ENCODE data around the gene VPS35L.

Gene VPS35L, protein sequence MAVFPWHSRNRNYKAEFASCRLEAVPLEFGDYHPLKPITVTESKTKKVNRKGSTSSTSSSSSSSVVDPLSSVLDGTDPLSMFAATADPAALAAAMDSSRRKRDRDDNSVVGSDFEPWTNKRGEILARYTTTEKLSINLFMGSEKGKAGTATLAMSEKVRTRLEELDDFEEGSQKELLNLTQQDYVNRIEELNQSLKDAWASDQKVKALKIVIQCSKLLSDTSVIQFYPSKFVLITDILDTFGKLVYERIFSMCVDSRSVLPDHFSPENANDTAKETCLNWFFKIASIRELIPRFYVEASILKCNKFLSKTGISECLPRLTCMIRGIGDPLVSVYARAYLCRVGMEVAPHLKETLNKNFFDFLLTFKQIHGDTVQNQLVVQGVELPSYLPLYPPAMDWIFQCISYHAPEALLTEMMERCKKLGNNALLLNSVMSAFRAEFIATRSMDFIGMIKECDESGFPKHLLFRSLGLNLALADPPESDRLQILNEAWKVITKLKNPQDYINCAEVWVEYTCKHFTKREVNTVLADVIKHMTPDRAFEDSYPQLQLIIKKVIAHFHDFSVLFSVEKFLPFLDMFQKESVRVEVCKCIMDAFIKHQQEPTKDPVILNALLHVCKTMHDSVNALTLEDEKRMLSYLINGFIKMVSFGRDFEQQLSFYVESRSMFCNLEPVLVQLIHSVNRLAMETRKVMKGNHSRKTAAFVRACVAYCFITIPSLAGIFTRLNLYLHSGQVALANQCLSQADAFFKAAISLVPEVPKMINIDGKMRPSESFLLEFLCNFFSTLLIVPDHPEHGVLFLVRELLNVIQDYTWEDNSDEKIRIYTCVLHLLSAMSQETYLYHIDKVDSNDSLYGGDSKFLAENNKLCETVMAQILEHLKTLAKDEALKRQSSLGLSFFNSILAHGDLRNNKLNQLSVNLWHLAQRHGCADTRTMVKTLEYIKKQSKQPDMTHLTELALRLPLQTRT

GRCh38 chr16:19555186-19555937 lies at the start of gene VPS35L:
Gene VPS35L, plus strand, starts transcription at chr16:19555703. Its CDS starts 27 bp downstream, at chr16:19555730.
- DNase-seq (ENCODE audit: low read depth, low spot score) = peak; percentile 99
- H3K36me3 ChIP-seq (ENCODE audit: insufficient read depth, insufficient read length, low read length) = peaks cover 30% of the 10 kb centered on the region
- no peaks in the 10 kb centered on the region for H3K27me3 ChIP-seq (ENCODE audit: insufficient read depth, insufficient read length)
- peak within 1 kb of the TSS; percentile 80 for H3K4me3 ChIP-seq (ENCODE audit: insufficient read length, low read depth)
- TF ChIP-seq SUZ12 (IDR thresholded peaks at IDR 0.05; ENCODE audit: extremely low read depth, insufficient read depth, insufficient read length) (no peak), ZNF274 (IDR thresholded peaks at IDR 0.05; ENCODE audit: low read depth, low read length) (no peak), YY1 (IDR thresholded peaks at IDR 0.05; ENCODE audit: insufficient read depth, insufficient read length) (peak; percentile 100)
- no peaks in the 10 kb centered on the region for H3K9me3 ChIP-seq (ENCODE audit: insufficient read depth, low read length)
- peak within 1 kb of the TSS; percentile 89 for H3K9ac ChIP-seq (ENCODE audit: insufficient read length, low read depth)
- H3K4me1 ChIP-seq (ENCODE audit: insufficient read depth, insufficient read length) = no peaks in the 10 kb centered on the region

GRCh38 chr16:19506965-19507364 lies 48.5 kb upstream of the VPS35L start:
- no peak for DNase-seq (ENCODE audit: low read depth, low spot score)
- Histone ChIP-seq H3K9ac (ENCODE audit: insufficient read length, low read depth) (no peak overlapping the region), H3K36me3 (ENCODE audit: insufficient read depth, insufficient read length, low read length) (peaks cover 69% of the 10 kb centered on the region), H3K9me3 (ENCODE audit: insufficient read depth, low read length) (no peaks in the 10 kb centered on the region), H3K4me1 (ENCODE audit: insufficient read depth, insufficient read length) (no peaks in the 10 kb centered on the region), H3K27me3 (ENCODE audit: insufficient read depth, insufficient read length) (no peaks in the 10 kb centered on the region), H3K4me3 (ENCODE audit: insufficient read length, low read depth) (no peak overlapping the region)
- TF ChIP-seq YY1 (IDR thresholded peaks at IDR 0.05; ENCODE audit: insufficient read depth, insufficient read length) (no peak), SUZ12 (IDR thresholded peaks at IDR 0.05; ENCODE audit: extremely low read depth, insufficient read depth, insufficient read length) (no peak), ZNF274 (IDR thresholded peaks at IDR 0.05; ENCODE audit: low read depth, low read length) (no peak)

- TF ChIP-seq YY1 (IDR thresholded peaks at IDR 0.05; ENCODE audit: insufficient read depth, insufficient read length) (no peak), SUZ12 (IDR thresholded peaks at IDR 0.05; ENCODE audit: extremely low read depth, insufficient read depth, insufficient read length) (no peak), ZNF274 (IDR thresholded peaks at IDR 0.05; ENCODE audit: low read depth, low read length) (no peak)
- H3K9ac ChIP-seq (ENCODE audit: insufficient read length, low read depth) = no peak overlapping the region
- H3K4me3 ChIP-seq (ENCODE audit: insufficient read length, low read depth) = no peak overlapping the region
- H3K27me3 ChIP-seq (ENCODE audit: insufficient read depth, insufficient read length) = no peaks in the 10 kb centered on the region
- H3K36me3 ChIP-seq (ENCODE audit: insufficient read depth, insufficient read length, low read length) = peaks cover 61% of the 10 kb centered on the region
- no peaks in the 10 kb centered on the region for H3K9me3 ChIP-seq (ENCODE audit: insufficient read depth, low read length)
- DNase-seq (ENCODE audit: low read depth, low spot score) = no peak
- H3K4me1 ChIP-seq (ENCODE audit: insufficient read depth, insufficient read length) = no peaks in the 10 kb centered on the region
These were observed 47.6 kb upstream of the VPS35L start for GRCh38 chr16:19507867-19508266.

DNA sequence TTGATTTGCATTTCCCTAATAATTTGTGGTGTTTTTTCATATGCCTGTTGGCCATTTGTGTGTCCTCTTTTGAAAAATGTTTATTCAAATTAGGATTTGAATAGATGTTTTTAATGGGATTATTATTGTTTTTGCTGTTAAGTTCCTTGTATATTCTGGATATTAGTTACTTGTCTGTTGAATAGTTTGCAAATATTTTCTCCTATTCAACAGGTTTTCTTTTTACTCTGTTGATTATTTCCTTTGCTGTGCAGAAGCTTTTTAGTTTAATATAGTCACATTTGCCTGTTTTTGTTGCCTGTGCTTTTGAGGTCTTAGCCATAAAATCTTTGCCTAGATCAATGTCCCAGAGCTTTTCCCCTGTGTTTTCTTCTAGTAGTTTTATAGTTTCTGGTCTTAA lies 43.2 kb upstream of the VPS35L start:
- Histone ChIP-seq H3K9me3 (ENCODE audit: insufficient read depth, low read length) (no peaks in the 10 kb centered on the region), H3K4me3 (ENCODE audit: insufficient read length, low read depth) (no peak overlapping the region), H3K4me1 (ENCODE audit: insufficient read depth, insufficient read length) (no peaks in the 10 kb centered on the region), H3K36me3 (ENCODE audit: insufficient read depth, insufficient read length, low read length) (peaks cover 59% of the 10 kb centered on the region), H3K27me3 (ENCODE audit: insufficient read depth, insufficient read length) (no peaks in the 10 kb centered on the region), H3K9ac (ENCODE audit: insufficient read length, low read depth) (no peak overlapping the region)
- TF ChIP-seq ZNF274 (IDR thresholded peaks at IDR 0.05; ENCODE audit: low read depth, low read length) (no peak), SUZ12 (IDR thresholded peaks at IDR 0.05; ENCODE audit: extremely low read depth, insufficient read depth, insufficient read length) (no peak), YY1 (IDR thresholded peaks at IDR 0.05; ENCODE audit: insufficient read depth, insufficient read length) (no peak)
- no peak for DNase-seq (ENCODE audit: low read depth, low spot score)

DNA sequence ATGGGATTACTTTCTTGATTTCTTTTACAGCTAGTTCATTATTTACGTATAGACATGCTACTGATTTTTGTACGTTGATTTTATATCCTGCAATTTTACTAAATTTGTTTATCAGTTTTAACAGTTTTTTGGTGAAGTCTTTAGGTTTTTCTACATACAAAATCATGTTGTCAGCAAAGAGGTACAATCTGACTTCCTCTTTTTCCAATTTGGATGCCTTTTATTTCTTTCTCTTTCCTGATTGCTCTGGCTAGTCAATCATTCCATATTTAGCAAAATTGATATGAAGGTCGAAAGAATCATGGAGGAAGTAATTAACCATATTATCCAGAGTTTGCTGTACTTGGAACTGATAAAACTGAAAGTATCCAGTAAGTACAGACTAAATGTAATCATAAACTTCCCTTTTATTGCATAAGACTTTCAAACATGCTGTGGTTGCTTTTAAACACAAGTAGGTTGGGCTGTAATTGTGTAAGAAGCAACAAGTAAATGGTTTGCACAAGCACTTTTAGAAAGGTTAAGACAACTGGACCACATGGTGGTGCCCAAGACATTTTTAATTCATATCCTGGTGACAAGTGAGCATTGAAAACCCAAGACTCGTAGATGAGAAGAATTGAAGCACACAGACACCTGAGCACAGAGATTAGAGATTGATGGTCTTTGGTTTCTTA lies 42.0 kb upstream of the VPS35L start:
- Histone ChIP-seq H3K27me3 (ENCODE audit: insufficient read depth, insufficient read length) (no peaks in the 10 kb centered on the region), H3K36me3 (ENCODE audit: insufficient read depth, insufficient read length, low read length) (peaks cover 56% of the 10 kb centered on the region)
- TF ChIP-seq ZNF274 (IDR thresholded peaks at IDR 0.05; ENCODE audit: low read depth, low read length) (no peak), SUZ12 (IDR thresholded peaks at IDR 0.05; ENCODE audit: extremely low read depth, insufficient read depth, insufficient read length) (no peak), YY1 (IDR thresholded peaks at IDR 0.05; ENCODE audit: insufficient read depth, insufficient read length) (no peak)

GRCh38 chr16:19515757-19516156 lies 39.7 kb upstream of the VPS35L start:
- H3K9ac ChIP-seq (ENCODE audit: insufficient read length, low read depth) = no peak overlapping the region
- H3K27me3 ChIP-seq (ENCODE audit: insufficient read depth, insufficient read length) = no peaks in the 10 kb centered on the region
- DNase-seq (ENCODE audit: low read depth, low spot score) = no peak
- no peaks in the 10 kb centered on the region for H3K4me1 ChIP-seq (ENCODE audit: insufficient read depth, insufficient read length)
- TF ChIP-seq SUZ12 (IDR thresholded peaks at IDR 0.05; ENCODE audit: extremely low read depth, insufficient read depth, insufficient read length) (no peak), ZNF274 (IDR thresholded peaks at IDR 0.05; ENCODE audit: low read depth, low read length) (no peak), YY1 (IDR thresholded peaks at IDR 0.05; ENCODE audit: insufficient read depth, insufficient read length) (no peak)
- H3K4me3 ChIP-seq (ENCODE audit: insufficient read length, low read depth) = no peak overlapping the region
- no peaks in the 10 kb centered on the region for H3K9me3 ChIP-seq (ENCODE audit: insufficient read depth, low read length)
- H3K36me3 ChIP-seq (ENCODE audit: insufficient read depth, insufficient read length, low read length) = peaks cover 55% of the 10 kb centered on the region

More for the DNA sequence above, 42.0 kb upstream of the VPS35L start:
- no peak for DNase-seq (ENCODE audit: low read depth, low spot score)
- Histone ChIP-seq H3K4me3 (ENCODE audit: insufficient read length, low read depth) (no peak overlapping the region), H3K4me1 (ENCODE audit: insufficient read depth, insufficient read length) (no peaks in the 10 kb centered on the region), H3K9ac (ENCODE audit: insufficient read length, low read depth) (no peak overlapping the region), H3K9me3 (ENCODE audit: insufficient read depth, low read length) (no peaks in the 10 kb centered on the region)
